ENCODE results near the gene FAM83D. TPM values are rescaled to one million over a fixed set of nuclear protein-coding genes. Genes with fewer than 3 reads are reported as not detected.

FAM83D gene
- total and polyA plus RNA-seq, 2 of the 8 experiments (the other 6 are each of a cell fraction or from before 2014, with no cell fraction given): 60.9 to 62.6 TPM

- H4K5ac ChIP-seq (ENCODE audit: insufficient read length, low read depth, low read length): no peak overlapping the region
- H3K9ac ChIP-seq (replicated peaks in 1 of 4; ENCODE audit: extremely low read depth in 1 of 4, low read depth in 3 of 4, low read length in 3 of 4): no peak overlapping the region
- H2BK15ac ChIP-seq (ENCODE audit: low read length): no peak overlapping the region
- H3K4me1 ChIP-seq (replicated peaks in 1 of 4; ENCODE audit: control insufficient read depth in 3 of 4, insufficient read depth in 4 of 4, low read length in 3 of 4): no peaks in the 10 kb centered on the region
- H3K27me3 ChIP-seq (replicated peaks in 1 of 4; ENCODE audit: control insufficient read depth in 3 of 4, extremely low read depth in 1 of 4, insufficient read depth in 3 of 4, low read length in 3 of 4): no peaks in the 10 kb centered on the region
- no peak overlapping the region for H2BK20ac ChIP-seq (ENCODE audit: low read length)
- no peak overlapping the region for H3K4me3 ChIP-seq (ENCODE audit: extremely low read depth in 1 of 4, insufficient read depth in 2 of 4, low read depth in 3 of 4, low read length in 4 of 4)
- peaks cover 0 to 16% of the 10 kb centered on the region in 2 experiments; a peak in 2 of 4 replicates for H3K79me2 ChIP-seq (ENCODE audit: control insufficient read depth in 1 of 2, insufficient read depth in 2 of 2, low read length in 2 of 2)
- DNase-seq (ENCODE audit: low read depth in 1 of 2, low spot score in 2 of 2) (no peak), FAIRE-seq (no peak)
- TF ChIP-seq E2F6 (IDR thresholded peaks at IDR 0.05) (no peak), SIRT6 (IDR thresholded peaks at IDR 0.05; ENCODE audit: low read length) (no peak), EGR1 (IDR thresholded peaks at IDR 0.05; ENCODE audit: borderline replicate concordance, low read depth, low read length) (no peak), SP4 (IDR thresholded peaks at IDR 0.05; ENCODE audit: low read length) (no peak), SIX5 (IDR thresholded peaks at IDR 0.05; ENCODE audit: low read depth, low read length) (no peak)
- no peak overlapping the region for H3K18ac ChIP-seq (ENCODE audit: extremely low read depth, low read length)
- peaks cover 1 to 11% of the 10 kb centered on the region in 2 experiments for H4K20me1 ChIP-seq (replicated peaks in 1 of 2; ENCODE audit: control insufficient read depth in 1 of 2, insufficient read depth in 2 of 2, low read length in 2 of 2)
- H3K56ac ChIP-seq (replicated peaks; ENCODE audit: insufficient read length, low read depth, low read length): no peak overlapping the region
- no peak overlapping the region for H2BK120ac ChIP-seq (replicated peaks; ENCODE audit: low read depth, low read length)
- no peak overlapping the region for H3K4ac ChIP-seq (replicated peaks; ENCODE audit: insufficient read length, low read depth, low read length)
- no peak overlapping the region for H4K91ac ChIP-seq (replicated peaks; ENCODE audit: insufficient read length, low read length)
- no peak overlapping the region for H3K27ac ChIP-seq (ENCODE audit: low read depth, low read length)
- no peak overlapping the region for H2AK5ac ChIP-seq (ENCODE audit: low read depth, low read length)
- no peaks in the 10 kb centered on the region; the same call in 1 of the 2 replicates for H3K79me1 ChIP-seq (ENCODE audit: low read depth, low read length)
- no peak overlapping the region for H4K8ac ChIP-seq (ENCODE audit: extremely low read depth, insufficient read depth, low read length)
- POLR2A ChIA-PET (ENCODE audit: partially characterized antibody): interaction anchor here (0.8 to 1.8 kb wide), 2 partner anchors 11 kb away, joined by 4 to 11 read pairs; partner anchors contain the start of gene DHX35
- no peak overlapping the region for H3K4me2 ChIP-seq (ENCODE audit: insufficient read depth in 1 of 2, low read depth in 2 of 2, low read length in 2 of 2)
- H2BK5ac ChIP-seq (ENCODE audit: low read depth, low read length): no peak overlapping the region
- H3K14ac ChIP-seq (ENCODE audit: insufficient read length): no peak overlapping the region
- no peak overlapping the region for H3K23ac ChIP-seq (ENCODE audit: insufficient read length)
- H2AFZ ChIP-seq (ENCODE audit: low read length): no peak overlapping the region
- H2BK12ac ChIP-seq (ENCODE audit: low read depth, low read length): no peak overlapping the region
- H3K9me3 ChIP-seq (ENCODE audit: insufficient read depth in 2 of 2, low read depth in 1 of 2, low read length in 1 of 2): no peaks in the 10 kb centered on the region
- CTCF ChIA-PET (ENCODE audit: partially characterized antibody): interaction anchor here (1.7 kb wide), 1 partner anchor 9 kb away, joined by 4 read pairs; no protein-coding TSS in a partner anchor
- H3K23me2 ChIP-seq (ENCODE audit: low read depth, low read length): peaks cover 2% of the 10 kb centered on the region; the same call in 1 of the 2 replicates
- H3K36me3 ChIP-seq (ENCODE audit: control insufficient read depth in 2 of 4, insufficient read depth in 4 of 4, low read length in 3 of 4): peaks cover 13 to 44% (median 25%) of the 10 kb centered on the region in 4 experiments; a peak in 7 of 8 replicates
These were observed 46.9 kb downstream of the FAM83D start for GRCh38 chr20:38973107-38973506.
